Endothelial cell of umbilical vein (primary cell): ENCODE results near the gene MYO18A. TPM values are rescaled to one million over a fixed set of nuclear protein-coding genes. Genes with fewer than 3 reads are reported as not detected.

Experiments
- BruUV-seq: library from RNA; stranded (reverse); fragments of 400-500 nt; replicated peaks from 2 replicates; lab custom pipeline; 2021; lab: Mats Ljungman, UMichigan
- CTCF ChIA-PET: fragments of 300-600, 350-600 bp; sonication (Branson Sonifier 250); formaldehyde crosslinking; loops from one replicate; lab custom pipeline; 2021; ENCODE audit warnings: antibody characterized with exemption, inconsistent platforms; lab: Charles Lee
- POLR2A ChIA-PET: fragments of 300-600, 350-600 bp; sonication (Branson Sonifier 250); formaldehyde crosslinking; loops from one replicate; lab custom pipeline; 2021; ENCODE audit warnings: antibody characterized with exemption, inconsistent platforms; lab: Charles Lee
- DNase-seq: peaks from one replicate; pipeline ENCODE4 v3.0.0-alpha.2; 2011; ENCODE audit warnings: low read depth, low spot score
- FAIRE-seq: peaks from 2 replicates; lab custom pipeline; 2011; peaks lifted over from hg19 to GRCh38; lab: Jason Lieb, UNC
- H2AFZ ChIP-seq: 2 replicates; pipeline ENCODE4 v1.6.0; 2012; ENCODE audit warnings: low read depth, low read length, control low read depth, inconsistent platforms
- H3K27ac ChIP-seq: 2 replicates; pipeline ENCODE4 v1.5.1; 2011; ENCODE audit warnings: low read depth, mild to moderate bottlenecking, control low read depth, low read length, moderate library complexity; ENCODE audit not compliant: insufficient read depth
- H3K27me3 ChIP-seq, 2 experiments: 2 replicates each; pipeline versions ENCODE4 v1.6.0 to v1.6.1; 2011; ENCODE audit warnings: low read length in 2 of 2, mixed read lengths in 1 of 2; ENCODE audit not compliant: control insufficient read depth in 2 of 2, insufficient read depth in 2 of 2
- H3K36me3 ChIP-seq, 2 experiments: 2 replicates in 1 of 2; 3 replicates in 1 of 2; pipeline ENCODE4 v1.5.1; 2011; ENCODE audit warnings: low read length in 2 of 2, mild to moderate bottlenecking in 1 of 2, moderate library complexity in 1 of 2; ENCODE audit not compliant: control insufficient read depth in 2 of 2, insufficient read depth in 2 of 2; ENCODE audit errors: extremely low read depth in 1 of 2
- H3K4me1 ChIP-seq: 3 replicates; pipeline ENCODE4 v1.5.1; 2011; ENCODE audit warnings: mild to moderate bottlenecking, low read length; ENCODE audit not compliant: control insufficient read depth, insufficient read depth; ENCODE audit errors: extremely low read depth
- H3K4me2 ChIP-seq: 2 replicates; pipeline ENCODE4 v1.6.1; 2011; ENCODE audit warnings: low read length, control low read depth, mixed read lengths; ENCODE audit not compliant: insufficient read depth
- H3K4me3 ChIP-seq, 3 experiments: fragments of 200-600 bp in 1 of 3; sonication (generic), shearing (Covaris generic) in 1 of 3; replicated peaks in 1 of 3; 2 replicates each; pipeline ENCODE4 v1.5.1; 2011 to 2016; ENCODE audit warnings: control low read depth in 3 of 3, low read length in 3 of 3, mild to moderate bottlenecking in 2 of 3, inconsistent platforms in 1 of 3, low read depth in 1 of 3, moderate library complexity in 1 of 3; ENCODE audit not compliant: insufficient read depth in 1 of 3
- H3K79me2 ChIP-seq: 2 replicates; pipeline ENCODE4 v1.6.0; 2012; ENCODE audit warnings: low read length, inconsistent platforms; ENCODE audit not compliant: control insufficient read depth, insufficient read depth
- H3K9ac ChIP-seq: replicated peaks from 2 replicates; pipeline ENCODE3; 2011; ENCODE audit warnings: low read length, control low read depth; ENCODE audit not compliant: insufficient read depth; ENCODE audit errors: extremely low read depth
- H3K9me1 ChIP-seq: replicated peaks from 3 replicates; pipeline ENCODE4 v1.6.0; 2011; ENCODE audit warnings: mild to moderate bottlenecking, low read length; ENCODE audit not compliant: control insufficient read depth, insufficient read depth; ENCODE audit errors: extremely low read depth
- H3K9me3 ChIP-seq: replicated peaks from 2 replicates; pipeline ENCODE4 v1.5.1; 2012; ENCODE audit warnings: low read length, inconsistent platforms; ENCODE audit not compliant: control insufficient read depth, insufficient read depth
- H4K20me1 ChIP-seq: replicated peaks from 2 replicates; pipeline ENCODE3; 2011; ENCODE audit warnings: mild to moderate bottlenecking, low read length; ENCODE audit not compliant: control insufficient read depth, insufficient read depth; ENCODE audit errors: extremely low read depth
- CTCF ChIP-seq, 2 donors: IDR thresholded peaks; 1 replicate in 1 of 2; 2 replicates in 1 of 2; pipeline ENCODE4 v1.5.1; 2011; ENCODE audit warnings: low read length in 2 of 2, mild to moderate bottlenecking in 2 of 2, moderate library complexity in 2 of 2, control low read depth in 1 of 2, inconsistent platforms in 1 of 2, low read depth in 1 of 2; ENCODE audit not compliant: insufficient read depth in 1 of 2; ENCODE audit errors: extremely low read depth in 1 of 2
- EZH2 ChIP-seq: IDR thresholded peaks from 2 replicates; pipeline ENCODE4 v1.6.1; 2012; ENCODE audit warnings: borderline replicate concordance, low read depth, mild to moderate bottlenecking, moderate library complexity, low read length, inconsistent platforms; ENCODE audit not compliant: severe bottlenecking
- FOS ChIP-seq: IDR thresholded peaks from 2 replicates; pipeline ENCODE4 v1.6.1; 2011; ENCODE audit warnings: mild to moderate bottlenecking, low read length, moderate library complexity, borderline replicate concordance; ENCODE audit not compliant: insufficient read depth
- GATA2 ChIP-seq: IDR thresholded peaks from 2 replicates; pipeline ENCODE4 v1.7.0; 2011; ENCODE audit warnings: low read depth, mild to moderate bottlenecking, moderate library complexity, mixed read lengths, low read length; ENCODE audit not compliant: insufficient read length, insufficient read depth
- JUN ChIP-seq: IDR thresholded peaks from 2 replicates; pipeline ENCODE4 v1.6.1; 2011; ENCODE audit warnings: borderline replicate concordance, low read depth; ENCODE audit not compliant: insufficient read length, insufficient read depth
- MYC ChIP-seq: IDR thresholded peaks from one replicate; pipeline ENCODE4 v1.6.1; 2011; ENCODE audit warnings: mild to moderate bottlenecking, low read depth, low read length
- POLR2A ChIP-seq: IDR thresholded peaks from 2 replicates; pipeline ENCODE4 v1.6.1; 2012; ENCODE audit warnings: low read depth, mild to moderate bottlenecking, control low read depth, low read length
- POLR2AphosphoS5 ChIP-seq: IDR thresholded peaks from 2 replicates; pipeline ENCODE4 v1.6.1; 2012; ENCODE audit warnings: low read depth, mild to moderate bottlenecking, control low read depth, low read length, moderate library complexity; ENCODE audit not compliant: insufficient read depth
- dilution Hi-C: fragments of 300-500 bp; cut with MboI; formaldehyde crosslinking; loops from one replicate; pipeline ENCODE4 v1.15.0; 2019; ENCODE audit warnings: low sequenced_read_pairs; ENCODE audit not compliant: extremely low pct_ligation_motif_present
- intact Hi-C: fragments of 100-400 bp; cut with micrococcal nuclease; formaldehyde crosslinking; loops from one replicate; pipeline ENCODE4 v1.10.0; 2022
- polyA plus RNA-seq, 4 experiments: library from polyadenylated mRNA; depleted of rRNA in 3 of 4; stranded (reverse) in 3 of 4; unstranded in 1 of 4; fragments of >200 nt; gene quantifications; 2 replicates each; pipeline versions ENCODE4 v1.2.1 to v1.2.3, GENCODE V29; 2011 to 2012; ENCODE audit warnings: missing spikeins in 1 of 4
- total RNA-seq: library from RNA; stranded (reverse); gene quantifications from 2 replicates; pipeline ENCODE4 v1.2.3, GENCODE V29; 2021
- TF ChIP-seq, protein P1 (sequence below): IDR thresholded peaks from 2 replicates; pipeline ENCODE4 v1.6.1; 2011; ENCODE audit not compliant: insufficient read depth, insufficient read length

The MYO18A gene
- total and polyA plus RNA-seq, 2 donors (not counting 3 experiments of a cell fraction or from before 2014, with no cell fraction given), result 3.9 to 28.3 TPM

GRCh38 chr17:29041091-29041490 lies 139.1 kb downstream of the MYO18A start:
- Histone ChIP-seq H3K4me2 (no peak overlapping the region), H4K20me1 (no peaks in the 10 kb centered on the region), H3K9me1 (no peaks in the 10 kb centered on the region), H2AFZ (no peak overlapping the region), H3K79me2 (no peaks in the 10 kb centered on the region), H3K4me3 (no peak overlapping the region), H3K9ac (no peak overlapping the region), H3K36me3 (no peaks in the 10 kb centered on the region), H3K27ac (no peak overlapping the region), H3K9me3 (no peaks in the 10 kb centered on the region), H3K27me3 (peaks cover 22 to 27% of the 10 kb centered on the region in 2 experiments), H3K4me1 (peaks cover 7% of the 10 kb centered on the region)
- intact Hi-C loops (no loop called here), dilution Hi-C loops (no loop called here)
- POLR2A ChIA-PET, result no interaction called here
- TF ChIP-seq EZH2 (no peak), POLR2AphosphoS5 (no peak), GATA2 (no peak), FOS (no peak), CTCF (IDR thresholded peaks at IDR 0.05; ENCODE audit: extremely low read depth in 1 of 2, insufficient read depth in 1 of 2, low read depth in 1 of 2, low read length in 2 of 2) (no peak), JUN (no peak), POLR2A (no peak), MYC (no peak)
- TF ChIP-seq, protein P1, sequence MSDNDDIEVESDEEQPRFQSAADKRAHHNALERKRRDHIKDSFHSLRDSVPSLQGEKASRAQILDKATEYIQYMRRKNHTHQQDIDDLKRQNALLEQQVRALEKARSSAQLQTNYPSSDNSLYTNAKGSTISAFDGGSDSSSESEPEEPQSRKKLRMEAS, result no peak
- no peak for FAIRE-seq
- no peak for DNase-seq
- BruUV-seq, result no TSS peak
- CTCF ChIA-PET, result interaction anchor here (0.7 to 1.1 kb wide), 2 partner anchors 24 to 75 kb away, joined by 3 to 4 read pairs; no protein-coding TSS in a partner anchor
